H54 (cell line): ENCODE measurements around the gene RAP2A.

Experiments used
- DNase-seq: peaks from one replicate; pipeline ENCODE4 v3.0.0; 2011; ENCODE audit warnings: low spot score, mixed read lengths; ENCODE audit not compliant: insufficient read length
- FAIRE-seq: peaks from 3 replicates; lab custom pipeline; 2011; peaks lifted over from hg19 to GRCh38; lab: Jason Lieb, UNC
- POLR2A ChIP-seq: IDR thresholded peaks from 2 replicates; pipeline ENCODE4 v1.6.1; 2011; ENCODE audit warnings: low read depth, mild to moderate bottlenecking, low read length

RAP2A gene

DNA sequence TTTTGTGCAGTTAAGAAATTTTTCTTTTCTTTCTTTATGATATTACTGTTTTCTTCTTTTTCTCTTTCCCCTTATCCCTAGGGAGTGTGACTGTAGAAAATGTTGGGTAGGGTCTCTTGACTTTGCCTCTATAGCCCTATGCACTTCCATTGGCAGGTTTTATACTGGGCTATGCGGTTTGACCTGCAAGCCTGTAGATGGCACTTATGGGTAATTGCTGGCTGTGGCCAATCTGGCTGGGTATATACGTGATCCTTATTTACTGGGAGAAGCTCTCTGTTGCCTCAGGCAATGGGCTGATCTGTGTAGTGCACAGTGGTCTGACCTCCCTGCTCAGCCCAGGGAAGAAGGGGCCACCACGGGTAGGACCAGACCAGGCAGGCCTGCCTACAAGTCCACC lies 78.8 kb downstream of the RAP2A start:
- DNase-seq (no peak), FAIRE-seq (no peak)
- TF ChIP-seq POLR2A: no peak

DNA sequence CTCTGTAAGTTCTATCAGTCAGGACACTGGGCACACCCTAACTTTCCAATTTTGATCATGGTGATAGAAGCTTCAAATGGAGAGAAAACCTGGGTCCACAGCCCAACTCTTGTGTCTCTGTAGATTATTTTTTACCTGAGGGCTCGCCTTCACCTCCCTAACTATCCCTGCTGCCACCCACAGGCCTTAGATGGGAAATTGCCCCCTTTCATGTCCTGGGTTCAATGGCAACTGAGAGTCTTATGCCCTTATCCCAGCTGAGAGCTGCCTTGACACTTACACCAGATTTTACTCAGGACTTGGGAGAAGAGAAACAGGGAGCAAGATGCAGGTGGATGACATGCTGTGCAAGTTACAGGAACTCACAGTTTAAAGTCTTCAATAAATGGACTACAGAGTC lies 81.7 kb downstream of the RAP2A start:
- no peak for TF ChIP-seq POLR2A
- FAIRE-seq: no peak
- no peak for DNase-seq

DNA sequence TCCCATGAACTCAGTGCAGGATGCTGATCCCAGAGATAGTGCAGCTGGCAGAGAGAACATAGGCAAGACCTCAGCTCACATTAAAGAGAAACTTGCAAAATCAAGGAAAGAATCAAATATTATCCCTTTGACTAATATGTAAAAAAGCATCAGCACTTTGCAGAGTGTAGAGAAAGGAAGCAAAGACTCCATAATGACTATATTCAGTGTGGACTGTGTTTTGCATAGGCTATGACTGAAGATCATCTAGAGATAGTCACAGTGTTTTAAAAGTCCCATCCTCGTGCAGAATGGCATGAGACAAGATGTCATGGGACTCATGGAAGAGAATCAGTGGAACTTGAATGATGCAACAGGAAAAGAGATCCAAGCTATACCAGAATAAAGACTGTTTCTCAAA lies 84.0 kb downstream of the RAP2A start:
- FAIRE-seq (no peak), DNase-seq (no peak)
- TF ChIP-seq POLR2A: no peak
